Upper lobe of left lung (tissue), 4 donors: Measurements from ENCODE around the gene NRXN2.

Experiments
- CTCF ChIP-seq, 6 experiments: fragments of 450-650 bp in 4 of 6; fragments of 200-600 bp in 2 of 6; sonication (generic) in 2 of 6; IDR thresholded peaks; one replicate each; pipeline ENCODE4 v1.5.1; 2016 to 2019; ENCODE audit warnings: antibody characterized with exemption in 6 of 6
- EP300 ChIP-seq, 4 donors: sonication (generic); formaldehyde crosslinking; IDR thresholded peaks; one replicate each; pipeline ENCODE4 v1.5.1; 2017; ENCODE audit warnings: antibody characterized with exemption in 4 of 4, control low read depth in 2 of 4
- POLR2A ChIP-seq, 4 donors: fragments of 450-650 bp; IDR thresholded peaks; one replicate each; pipeline ENCODE4 v1.5.1; 2016 to 2017; ENCODE audit warnings: antibody characterized with exemption in 4 of 4, mild to moderate bottlenecking in 2 of 4

- TF ChIP-seq CTCF (IDR thresholded peaks at IDR 0.05) (no peak), EP300 (IDR thresholded peaks at IDR 0.05) (no peak), POLR2A (IDR thresholded peaks at IDR 0.05) (no peak)
Measured at GRCh38 chr11:64691543-64691942, 31.5 kb downstream of the NRXN2 start.
